Kidney tubule cell (primary cell): ENCODE data around the gene GOSR1.
"Not testable (repeated sequence)": the region's sequence is repeated elsewhere in the genome, so short reads cannot be mapped to it uniquely, and the experiment has no call there.

Source experiments
- DNase-seq: peaks from one replicate; pipeline ENCODE4 v3.0.0-alpha.2; 2018; ENCODE audit warnings: low spot score

Gene GOSR1

DNA sequence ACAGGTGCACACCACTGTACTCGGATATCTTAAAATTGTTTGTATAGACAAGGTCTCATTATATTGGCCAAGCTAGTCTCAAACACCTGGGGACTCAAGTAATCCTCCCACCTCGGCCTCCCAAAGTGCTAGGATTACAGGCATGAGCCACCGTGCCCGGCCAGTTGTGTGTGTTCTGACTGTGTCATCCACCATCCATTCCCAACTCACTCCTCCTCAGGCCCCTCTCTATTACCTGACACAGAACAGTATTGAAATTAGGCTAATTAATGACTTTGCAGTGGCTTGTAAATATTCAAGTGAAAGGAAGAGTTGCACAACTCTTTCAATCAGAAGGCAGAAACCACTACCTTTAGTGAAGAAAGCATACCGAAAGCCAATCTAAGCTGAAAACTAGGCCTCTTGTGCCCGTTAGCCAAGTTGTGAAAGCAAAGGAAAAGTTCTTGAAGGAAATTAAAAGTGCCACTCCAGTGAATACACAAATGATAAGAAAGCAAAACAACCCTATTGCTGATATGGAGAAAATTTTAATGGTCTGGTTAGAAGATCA, 28.7 kb downstream of the GOSR1 start:
- no peak for DNase-seq

GRCh38 chr17:30506481-30506880, 29.3 kb downstream of the GOSR1 start:
- DNase-seq, result no peak

GRCh38 chr17:30513346-30513745, 36.1 kb downstream of the GOSR1 start:
- DNase-seq, result no peak

- DNase-seq, result no peak
Measured at GRCh38 chr17:30514895-30515596, 37.8 kb downstream of the GOSR1 start.

GRCh38 chr17:30517786-30518185, 40.6 kb downstream of the GOSR1 start:
- no peak for DNase-seq

GRCh38 chr17:30519166-30519565, 42.0 kb downstream of the GOSR1 start:
- no peak for DNase-seq

- peak; percentile 73 for DNase-seq
Measured at GRCh38 chr17:30519707-30520106, 42.5 kb downstream of the GOSR1 start.

DNA sequence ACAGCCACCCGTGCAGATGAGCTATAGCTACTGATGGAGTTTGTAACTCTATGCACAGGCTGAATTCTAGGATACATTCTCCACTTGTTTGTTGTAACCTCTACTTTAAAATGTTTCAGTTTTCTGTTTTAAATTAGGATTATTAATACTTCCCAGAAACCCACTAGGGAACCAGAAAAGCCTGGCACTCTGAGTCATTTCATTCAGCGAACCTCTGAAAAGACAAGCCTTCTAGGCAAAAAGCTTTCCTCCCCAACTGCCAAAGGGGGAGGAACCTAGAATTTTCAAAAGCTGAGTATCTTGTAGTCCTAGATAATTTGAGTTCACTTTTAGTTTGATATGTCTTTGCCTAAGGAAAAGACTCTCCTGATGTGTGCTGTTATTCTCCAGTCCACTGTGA, 43.2 kb downstream of the GOSR1 start:
- no peak for DNase-seq

DNA sequence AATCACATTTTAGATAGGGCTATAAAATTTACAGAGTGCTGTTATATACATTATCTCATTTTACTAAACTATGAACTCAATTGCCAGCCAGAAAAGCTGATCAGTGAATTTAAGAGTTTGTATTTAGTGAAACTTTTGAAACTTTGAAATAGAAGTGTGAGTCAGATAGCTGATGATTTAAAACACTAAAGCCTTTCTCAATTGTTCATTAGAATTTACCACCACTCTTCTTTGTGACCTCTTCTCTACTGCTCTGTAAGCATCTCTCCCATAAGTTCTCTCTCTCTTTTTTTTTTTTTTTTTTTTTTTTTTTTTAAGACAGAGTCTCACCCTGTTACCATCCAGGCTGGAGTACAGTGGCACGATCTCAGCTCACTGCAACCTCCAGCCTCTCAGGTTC, 43.7 kb downstream of the GOSR1 start:
- DNase-seq, result no peak

DNA sequence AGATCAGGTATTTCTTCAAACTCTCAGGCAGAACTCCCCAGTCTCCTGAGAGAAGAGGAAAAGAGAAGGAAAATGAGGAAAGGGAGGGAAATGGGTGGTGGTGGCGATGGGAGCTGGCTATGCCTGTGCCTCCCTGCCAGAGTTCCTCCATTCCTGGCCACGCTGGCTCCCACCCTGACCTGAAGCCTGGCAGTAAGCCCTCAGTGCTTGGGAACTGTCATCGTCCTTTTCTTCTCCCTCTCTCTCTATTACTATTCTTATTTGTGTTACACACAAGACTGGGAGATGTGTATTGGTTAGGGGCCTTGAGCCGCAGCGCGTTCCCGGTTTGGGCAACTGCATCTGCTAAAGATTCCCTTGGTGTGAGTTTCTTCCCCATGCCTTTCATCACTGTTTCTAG, 44.6 kb downstream of the GOSR1 start:
- DNase-seq, result no peak

DNA sequence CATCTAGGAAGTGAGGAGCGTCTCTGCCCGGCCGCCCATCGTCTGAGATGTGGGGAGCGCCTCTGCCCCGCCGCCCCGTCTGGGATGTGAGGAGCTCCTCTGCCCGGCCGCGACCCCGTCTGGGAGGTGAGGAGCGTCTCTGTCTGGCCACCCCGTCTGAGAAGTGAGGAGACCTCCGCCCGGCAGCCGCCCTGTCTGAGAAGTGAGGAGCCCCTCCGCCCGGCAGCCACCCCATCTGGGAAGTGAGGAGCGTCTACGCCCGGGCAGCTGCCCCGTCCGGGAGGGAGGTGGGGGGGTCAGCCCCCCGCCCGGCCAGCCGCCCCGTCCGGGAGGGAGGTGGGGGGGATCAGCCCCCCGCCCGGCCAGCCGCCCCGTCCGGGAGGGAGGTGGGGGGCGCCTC, 46.0 kb downstream of the GOSR1 start:
- not testable (repeated sequence) for DNase-seq

DNA sequence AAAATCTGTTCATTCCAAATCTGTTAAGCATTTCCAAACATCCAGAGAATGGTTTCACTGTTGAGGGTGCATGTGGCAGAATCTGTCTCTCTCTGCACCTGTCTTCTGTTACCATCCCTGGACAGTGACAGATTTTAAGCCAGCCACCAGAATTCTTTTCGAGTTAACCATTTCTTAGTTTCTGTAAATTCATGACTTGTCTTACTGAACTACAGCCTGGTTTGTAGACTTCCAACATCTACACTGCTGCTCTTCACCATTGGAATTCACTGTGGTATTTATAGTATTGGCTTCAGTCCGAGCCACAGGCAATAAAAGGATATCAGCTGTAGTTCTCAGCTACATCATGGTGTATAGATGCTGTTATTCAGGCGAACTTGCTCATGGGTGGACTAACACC, 47.6 kb downstream of the GOSR1 start:
- no peak for DNase-seq

GRCh38 chr17:30526401-30526800, 49.2 kb downstream of the GOSR1 start:
- DNase-seq, result no peak

- not testable (repeated sequence) for DNase-seq
Measured at GRCh38 chr17:30528701-30529100, 51.5 kb downstream of the GOSR1 start.

- peak; percentile 72 for DNase-seq
Measured at GRCh38 chr17:30530346-30531025, 53.3 kb downstream of the GOSR1 start.

DNA sequence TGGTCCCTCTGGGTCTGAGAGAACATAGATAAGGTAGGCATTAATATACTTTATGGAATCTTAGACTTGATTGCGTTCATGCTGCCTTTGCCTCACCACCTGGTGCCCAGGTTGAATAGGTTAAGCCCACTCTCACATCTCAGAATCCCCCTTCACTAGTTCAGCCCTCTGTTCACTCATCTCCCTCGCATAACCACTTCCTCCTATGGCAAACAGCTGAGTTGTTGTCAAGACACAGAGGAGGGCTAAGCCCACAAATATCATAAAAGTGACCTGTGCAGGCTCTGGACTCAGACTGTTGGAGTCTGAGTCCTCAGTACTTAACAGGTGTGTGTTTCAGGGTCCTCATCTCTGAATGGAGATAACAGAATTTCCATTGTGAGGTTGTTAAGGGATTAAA, 55.7 kb downstream of the GOSR1 start:
- no peak for DNase-seq

DNA sequence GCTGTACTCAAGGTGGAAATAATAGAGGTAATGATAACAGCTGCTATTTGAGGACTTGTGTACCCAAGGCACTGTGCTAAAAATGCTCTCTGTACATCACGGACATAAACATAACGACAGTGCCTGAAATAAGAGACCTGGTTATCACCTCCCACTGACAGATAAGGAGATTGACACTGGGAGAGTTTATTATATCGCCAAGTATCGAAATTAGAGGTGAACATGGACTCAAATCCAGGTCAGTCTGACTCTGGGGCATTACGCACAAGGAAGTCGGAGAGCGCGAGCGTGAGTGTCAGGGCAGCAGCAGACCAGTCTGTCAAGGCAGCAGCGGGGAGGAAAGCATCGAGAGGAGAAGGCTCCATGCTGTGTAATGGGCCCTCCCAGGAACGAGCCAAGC, 57.1 kb downstream of the GOSR1 start:
- no peak for DNase-seq

- no peak for DNase-seq
Measured at GRCh38 chr17:30534938-30535921, 58.0 kb downstream of the GOSR1 start.

DNA sequence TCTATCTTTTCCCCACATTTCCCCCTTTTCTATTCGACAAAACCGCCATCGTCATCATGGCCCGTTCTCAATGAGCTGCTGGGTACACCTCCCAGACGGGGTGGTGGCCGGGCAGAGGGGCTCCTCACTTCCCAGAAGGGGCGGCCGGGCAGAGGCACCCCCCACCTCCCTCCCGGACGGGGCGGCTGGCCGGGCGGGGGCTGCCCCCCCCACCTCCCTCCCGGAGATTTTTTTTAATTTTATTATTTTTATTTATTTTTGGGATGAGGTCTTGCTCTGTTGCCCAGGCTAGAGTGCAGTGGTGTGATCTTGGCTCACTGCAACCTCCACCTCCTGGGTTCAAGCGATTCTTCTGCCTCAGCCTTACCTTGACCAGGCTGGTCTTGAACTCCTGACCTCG, 59.6 kb downstream of the GOSR1 start:
- DNase-seq, result not testable (repeated sequence)

DNA sequence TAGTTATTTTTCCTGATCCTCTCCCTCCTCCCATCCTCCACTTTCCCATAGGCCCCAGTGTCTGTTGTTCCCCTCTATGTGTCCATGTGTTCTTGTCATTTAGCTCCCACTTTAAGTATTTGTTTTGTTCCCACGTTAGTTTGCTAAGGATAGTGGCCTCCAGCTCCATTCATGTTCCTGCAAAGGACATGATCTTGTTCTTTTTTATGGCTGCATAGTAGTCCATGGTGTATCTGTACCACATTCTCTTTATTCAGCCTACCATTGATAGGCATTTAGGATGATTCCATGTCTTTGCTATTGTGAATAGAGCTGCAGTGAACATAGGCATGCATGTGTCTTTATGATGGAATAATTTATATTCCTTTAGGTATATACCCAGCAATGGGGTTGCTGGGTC, 60.5 kb downstream of the GOSR1 start:
- DNase-seq, result not testable (repeated sequence)

- no peak for DNase-seq
Measured at GRCh38 chr17:30541802-30542201, 64.6 kb downstream of the GOSR1 start.

DNA sequence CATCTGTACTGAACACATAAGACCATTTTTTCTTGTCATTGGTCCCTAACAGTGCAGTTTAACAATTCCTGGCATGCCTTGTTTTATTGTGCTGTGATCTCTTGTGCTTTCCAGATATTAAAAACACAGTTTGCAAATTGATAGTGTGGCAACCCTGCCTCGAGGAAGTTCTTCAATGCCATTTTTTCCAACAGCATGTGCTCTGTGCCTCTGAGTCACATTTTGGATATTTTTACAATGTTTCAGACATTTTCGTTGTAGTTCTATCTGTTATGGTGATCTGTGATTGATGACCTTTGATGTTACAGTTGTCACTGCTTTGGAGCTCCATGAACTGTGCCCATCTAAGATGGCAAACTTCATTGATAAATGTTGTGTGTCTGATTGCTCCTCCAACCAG, 66.2 kb downstream of the GOSR1 start:
- DNase-seq, result no peak
